GM12892 (cell line): ENCODE results near the gene PTPRB.

ENCODE experiments used
- POLR2A ChIP-seq: IDR thresholded peaks from 2 replicates; pipeline ENCODE4 v1.6.1; 2011; ENCODE audit warnings: low read depth, low read length, control low read depth
- POLR2AphosphoS5 ChIP-seq: IDR thresholded peaks from 2 replicates; pipeline ENCODE4 v1.6.1; 2011; ENCODE audit warnings: low read depth, low read length, control low read depth

- no peak for TF ChIP-seq POLR2A
- no peak for TF ChIP-seq POLR2AphosphoS5
These were observed 20.5 kb upstream of the PTPRB start for GRCh38 chr12:70657616-70658286.
